Karpas-422 (cell line): ENCODE measurements around the gene H1-8. TPM values are rescaled to one million over a fixed set of nuclear protein-coding genes. Genes with fewer than 3 reads are reported as not detected.

ENCODE experiments used
- DNase-seq: peaks from one replicate; pipeline ENCODE4 v3.0.0-alpha.2; 2015
- H2AFZ ChIP-seq: fragments of 200-600 bp; sonication (generic); 2 replicates; pipeline ENCODE4 v1.6.1; 2014; ENCODE audit warnings: antibody characterized with exemption, low read length, mixed read lengths
- H3K27ac ChIP-seq: fragments of 200-600 bp; sonication (generic); 2 replicates; pipeline ENCODE4 v1.5.1; 2014; ENCODE audit warnings: mild to moderate bottlenecking, low read length, moderate library complexity
- H3K27me3 ChIP-seq: fragments of 200-600 bp; sonication (generic); 2 replicates; pipeline ENCODE4 v1.6.1; 2014; ENCODE audit warnings: low read length, mixed read lengths
- H3K36me3 ChIP-seq: fragments of 200-600 bp; sonication (generic); 2 replicates; pipeline ENCODE4 v1.6.1; 2014; ENCODE audit warnings: low read length, mixed read lengths; ENCODE audit not compliant: insufficient read depth
- H3K4me1 ChIP-seq: fragments of 200-600 bp; sonication (generic); 2 replicates; pipeline ENCODE4 v1.6.1; 2014; ENCODE audit warnings: mild to moderate bottlenecking, low read length, mixed read lengths
- H3K4me2 ChIP-seq: fragments of 200-600 bp; sonication (generic); 2 replicates; pipeline ENCODE4 v1.6.1; 2014; ENCODE audit warnings: low read length, low read depth, mild to moderate bottlenecking; ENCODE audit not compliant: poor library complexity, severe bottlenecking
- H3K4me3 ChIP-seq: fragments of 200-600 bp; sonication (generic); 2 replicates; pipeline ENCODE4 v1.5.1; 2014; ENCODE audit warnings: mild to moderate bottlenecking, antibody characterized with exemption, low read length, mixed read lengths
- H3K79me2 ChIP-seq: fragments of 200-600 bp; sonication (generic); 2 replicates; pipeline ENCODE4 v1.6.1; 2014; ENCODE audit warnings: mild to moderate bottlenecking, low read length, mixed read lengths
- H3K9ac ChIP-seq: fragments of 200-600 bp; sonication (generic); 2 replicates; pipeline ENCODE4 v1.6.0; 2014; ENCODE audit warnings: low read length
- H3K9me2 ChIP-seq: fragments of 200-600 bp; sonication (generic), shearing (Covaris generic); replicated peaks from 2 replicates; pipeline ENCODE4 v1.6.0; 2014; ENCODE audit warnings: mild to moderate bottlenecking, low read length, moderate library complexity; ENCODE audit not compliant: insufficient read depth
- H3K9me3 ChIP-seq: fragments of 300-700, 200-600 bp; sonication (generic); 2 replicates; pipeline ENCODE4 v1.6.1; 2014; ENCODE audit warnings: low read length, mixed read lengths
- H4K20me1 ChIP-seq: fragments of 200-600 bp; sonication (generic); 2 replicates; pipeline ENCODE4 v1.6.1; 2014; ENCODE audit warnings: mild to moderate bottlenecking, antibody characterized with exemption, low read length, low read depth; ENCODE audit not compliant: insufficient read depth
- total RNA-seq: library from RNA; depleted of rRNA; stranded (reverse); fragments of >200 nt; shearing (Covaris generic); gene quantifications from 2 replicates; pipeline ENCODE4 v1.2.3, GENCODE V29; 2014; ENCODE audit warnings: low replicate concordance

Gene H1-8
- total RNA-seq, 1 experiment from 2014 or later: not detected

- Histone ChIP-seq H3K9me3 (no peaks in the 10 kb centered on the region), H3K4me1 (no peaks in the 10 kb centered on the region), H3K9me2 (no peaks in the 10 kb centered on the region), H3K36me3 (no peaks in the 10 kb centered on the region), H2AFZ (no peak overlapping the region), H4K20me1 (no peaks in the 10 kb centered on the region), H3K79me2 (no peaks in the 10 kb centered on the region), H3K27me3 (no peaks in the 10 kb centered on the region), H3K27ac (no peak overlapping the region), H3K4me2 (no peak overlapping the region), H3K9ac (no peak overlapping the region), H3K4me3 (no peak overlapping the region)
- no peak for DNase-seq
Observed at GRCh38 chr3:129501630-129502029, 41.3 kb upstream of the H1-8 start.

GRCh38 chr3:129502641-129503408 is 40.1 kb upstream of the H1-8 start:
- H3K9ac ChIP-seq: no peak overlapping the region
- H3K9me2 ChIP-seq: no peaks in the 10 kb centered on the region
- no peaks in the 10 kb centered on the region for H3K9me3 ChIP-seq
- H3K4me3 ChIP-seq: no peak overlapping the region
- no peak for DNase-seq
- no peak overlapping the region for H3K4me2 ChIP-seq
- no peaks in the 10 kb centered on the region for H3K36me3 ChIP-seq
- no peak overlapping the region for H3K27ac ChIP-seq
- H3K79me2 ChIP-seq: no peaks in the 10 kb centered on the region
- no peaks in the 10 kb centered on the region for H3K4me1 ChIP-seq
- no peaks in the 10 kb centered on the region for H3K27me3 ChIP-seq
- H2AFZ ChIP-seq: no peak overlapping the region
- H4K20me1 ChIP-seq: no peaks in the 10 kb centered on the region

- Histone ChIP-seq H3K79me2 (no peaks in the 10 kb centered on the region), H3K27ac (no peak overlapping the region), H3K4me2 (no peak overlapping the region), H3K4me3 (no peak overlapping the region), H3K9me2 (no peaks in the 10 kb centered on the region), H3K36me3 (no peaks in the 10 kb centered on the region), H4K20me1 (no peaks in the 10 kb centered on the region), H3K9me3 (no peaks in the 10 kb centered on the region), H2AFZ (no peak overlapping the region), H3K27me3 (no peaks in the 10 kb centered on the region), H3K4me1 (no peaks in the 10 kb centered on the region), H3K9ac (no peak overlapping the region)
- no peak for DNase-seq
Observed at GRCh38 chr3:129503471-129504291, 39.3 kb upstream of the H1-8 start.

- H3K9ac ChIP-seq: no peak overlapping the region
- no peak overlapping the region for H2AFZ ChIP-seq
- no peaks in the 10 kb centered on the region for H3K9me2 ChIP-seq
- H3K36me3 ChIP-seq: no peaks in the 10 kb centered on the region
- H3K4me2 ChIP-seq: no peak overlapping the region
- no peak overlapping the region for H3K4me3 ChIP-seq
- H4K20me1 ChIP-seq: no peaks in the 10 kb centered on the region
- no peak for DNase-seq
- no peaks in the 10 kb centered on the region for H3K27me3 ChIP-seq
- no peak overlapping the region for H3K27ac ChIP-seq
- H3K9me3 ChIP-seq: no peaks in the 10 kb centered on the region
- no peaks in the 10 kb centered on the region for H3K79me2 ChIP-seq
- no peaks in the 10 kb centered on the region for H3K4me1 ChIP-seq
Observed at GRCh38 chr3:129504471-129505100, 38.4 kb upstream of the H1-8 start.

GRCh38 chr3:129505341-129505740 is 37.6 kb upstream of the H1-8 start:
- Histone ChIP-seq H3K9ac (no peak overlapping the region), H3K27ac (no peak overlapping the region), H3K9me3 (no peaks in the 10 kb centered on the region), H4K20me1 (no peaks in the 10 kb centered on the region), H3K27me3 (no peaks in the 10 kb centered on the region), H3K4me1 (no peaks in the 10 kb centered on the region), H3K4me3 (no peak overlapping the region), H3K4me2 (no peak overlapping the region), H3K36me3 (no peaks in the 10 kb centered on the region), H3K9me2 (no peaks in the 10 kb centered on the region), H2AFZ (no peak overlapping the region), H3K79me2 (no peaks in the 10 kb centered on the region)
- no peak for DNase-seq

GRCh38 chr3:129506231-129506742 is 36.7 kb upstream of the H1-8 start:
- Histone ChIP-seq H3K4me3 (no peak overlapping the region), H3K4me1 (no peaks in the 10 kb centered on the region), H4K20me1 (no peaks in the 10 kb centered on the region), H3K4me2 (no peak overlapping the region), H2AFZ (no peak overlapping the region), H3K9me2 (no peaks in the 10 kb centered on the region), H3K9ac (no peak overlapping the region), H3K36me3 (no peaks in the 10 kb centered on the region), H3K27ac (no peak overlapping the region), H3K27me3 (no peaks in the 10 kb centered on the region), H3K9me3 (no peaks in the 10 kb centered on the region), H3K79me2 (no peaks in the 10 kb centered on the region)
- no peak for DNase-seq

- Histone ChIP-seq H3K4me2 (no peak overlapping the region), H3K9ac (no peak overlapping the region), H3K4me3 (no peak overlapping the region), H3K9me2 (no peaks in the 10 kb centered on the region), H3K27me3 (no peaks in the 10 kb centered on the region), H3K9me3 (no peaks in the 10 kb centered on the region), H3K4me1 (no peaks in the 10 kb centered on the region), H4K20me1 (no peaks in the 10 kb centered on the region), H2AFZ (no peak overlapping the region), H3K79me2 (no peaks in the 10 kb centered on the region), H3K27ac (no peak overlapping the region), H3K36me3 (no peaks in the 10 kb centered on the region)
- no peak for DNase-seq
Observed at GRCh38 chr3:129507181-129507831, 35.7 kb upstream of the H1-8 start.
